Fibroblast of lung (primary cell): ENCODE measurements around the gene ITPR1. TPM values are rescaled to one million over a fixed set of nuclear protein-coding genes. Genes with fewer than 3 reads are reported as not detected.
A peak's percentile ranks its signal among the peaks of the same experiment; 100 is the strongest.

Experiments
- DNase-seq, 2 donors: peaks; one replicate each; pipeline versions ENCODE4 v3.0.0 to v3.0.0-alpha.2; 2010; ENCODE audit warnings: low read depth in 2 of 2
- H2AFZ ChIP-seq: 2 replicates; pipeline ENCODE4 v1.5.1; 2012; ENCODE audit warnings: low read length, control low read depth, inconsistent platforms
- H3K27ac ChIP-seq: 2 replicates; pipeline ENCODE4 v1.5.1; 2011; ENCODE audit warnings: low read length, control low read depth; ENCODE audit not compliant: insufficient read depth
- H3K27me3 ChIP-seq: 2 replicates; pipeline ENCODE4 v1.5.1; 2011; ENCODE audit warnings: mild to moderate bottlenecking, low read length; ENCODE audit not compliant: control insufficient read depth, insufficient read depth
- H3K36me3 ChIP-seq: 2 replicates; pipeline ENCODE4 v1.5.1; 2011; ENCODE audit warnings: low read length; ENCODE audit not compliant: control insufficient read depth, insufficient read depth
- H3K4me1 ChIP-seq: 2 replicates; pipeline ENCODE4 v1.5.1; 2011; ENCODE audit warnings: low read length; ENCODE audit not compliant: control insufficient read depth, insufficient read depth; ENCODE audit errors: extremely low read depth
- H3K4me2 ChIP-seq: 2 replicates; pipeline ENCODE4 v1.5.1; 2011; ENCODE audit warnings: low read length, control low read depth; ENCODE audit not compliant: insufficient read depth; ENCODE audit errors: extremely low read depth
- H3K4me3 ChIP-seq, 4 experiments: fragments of 200-600 bp in 1 of 4; sonication (generic) in 1 of 4; replicated peaks in 1 of 4; 2 replicates each; pipeline ENCODE4 v1.5.1; 2011 to 2016; ENCODE audit warnings: low read length in 4 of 4, low read depth in 3 of 4, mild to moderate bottlenecking in 3 of 4, control low read depth in 2 of 4, inconsistent platforms in 1 of 4, mixed read lengths in 1 of 4; ENCODE audit not compliant: insufficient read depth in 1 of 4; ENCODE audit errors: control extremely low read depth in 1 of 4
- H3K79me2 ChIP-seq: 2 replicates; pipeline ENCODE4 v1.5.1; 2012; ENCODE audit warnings: mild to moderate bottlenecking, low read length, inconsistent platforms; ENCODE audit not compliant: control insufficient read depth, insufficient read depth
- H3K9ac ChIP-seq: 2 replicates; pipeline ENCODE4 v1.5.1; 2011; ENCODE audit warnings: mild to moderate bottlenecking, low read length, control low read depth; ENCODE audit not compliant: insufficient read depth
- H3K9me3 ChIP-seq: 2 replicates; pipeline ENCODE4 v1.5.1; 2012; ENCODE audit warnings: low read depth, low read length; ENCODE audit not compliant: control insufficient read depth, insufficient read depth
- H4K20me1 ChIP-seq: 2 replicates; pipeline ENCODE4 v1.5.1; 2011; ENCODE audit warnings: low read length; ENCODE audit not compliant: control insufficient read depth, insufficient read depth; ENCODE audit errors: extremely low read depth
- EZH2 ChIP-seq: IDR thresholded peaks from 2 replicates; pipeline ENCODE4 v1.5.1; 2012; ENCODE audit warnings: low read length, control low read depth, mild to moderate bottlenecking; ENCODE audit errors: missing control alignments
- polyA plus RNA-seq, 2 donors: library from polyadenylated mRNA; depleted of rRNA in 1 of 2; stranded (reverse) in 1 of 2; unstranded in 1 of 2; fragments of >200 nt; gene quantifications; 2 replicates each; pipeline ENCODE4 v1.2.1, GENCODE V29; 2011 to 2012; ENCODE audit warnings: missing spikeins in 1 of 2
- total RNA-seq: library from RNA; depleted of rRNA; stranded (reverse); fragments of >200 nt; gene quantifications from 2 replicates; pipeline ENCODE4 v1.2.1, GENCODE V29; 2014
- TF ChIP-seq, protein P1 (sequence below), 2 donors: IDR thresholded peaks in 1 of 2; conservative IDR thresholded peaks in 1 of 2; 1 replicate in 1 of 2; 2 replicates in 1 of 2; pipeline ENCODE4 v1.5.1; 2011 to 2012; ENCODE audit warnings: low read length in 2 of 2, control low read depth in 1 of 2, inconsistent platforms in 1 of 2, low read depth in 1 of 2, mild to moderate bottlenecking in 1 of 2

Gene ITPR1
- total and polyA plus RNA-seq, 2 donors (not counting 1 experiment from before 2014, with no cell fraction given) = 19.2 to 87.0 TPM

DNA sequence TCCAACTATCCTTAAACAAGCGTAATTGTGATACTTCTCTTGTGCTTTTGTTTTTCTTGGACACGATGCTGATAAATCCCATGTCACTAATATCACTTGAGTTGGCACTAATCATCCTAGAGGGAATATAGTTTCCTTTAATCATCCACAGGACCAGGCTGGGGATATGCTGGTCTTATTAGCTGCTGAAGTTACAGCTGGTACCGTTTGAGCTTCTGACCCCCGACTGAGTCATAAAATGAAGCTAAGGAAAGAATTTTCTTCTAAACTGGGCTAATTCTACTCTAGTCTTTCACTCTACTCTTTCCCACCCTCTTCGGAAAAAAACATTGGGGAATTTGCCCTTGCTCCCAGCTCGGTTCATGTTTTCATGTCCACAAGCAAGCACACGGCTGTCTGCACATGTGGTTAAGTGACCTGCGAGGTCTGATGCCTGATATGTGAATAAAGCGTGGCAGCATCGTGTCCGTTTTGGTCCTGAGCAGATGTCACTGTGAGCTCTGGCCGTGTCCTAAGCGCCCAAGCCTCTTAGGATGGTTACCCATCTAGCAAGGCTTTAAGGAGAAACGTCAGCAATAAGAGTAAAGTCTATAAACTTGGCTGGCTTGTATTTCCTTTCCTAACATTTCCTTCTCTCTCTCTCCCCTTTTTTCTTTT, 223.7 kb downstream of the ITPR1 start:
- Histone ChIP-seq H3K9me3 (no peaks in the 10 kb centered on the region), H3K36me3 (no peaks in the 10 kb centered on the region), H3K27me3 (no peaks in the 10 kb centered on the region), H3K79me2 (no peaks in the 10 kb centered on the region), H3K4me1 (peaks cover 23% of the 10 kb centered on the region), H3K4me2 (peak overlapping the region; percentile 30), H3K4me3 (no peak overlapping the region), H4K20me1 (no peaks in the 10 kb centered on the region), H2AFZ (no peak overlapping the region), H3K27ac (peak overlapping the region; percentile 65), H3K9ac (no peak overlapping the region)
- TF ChIP-seq, protein P1, sequence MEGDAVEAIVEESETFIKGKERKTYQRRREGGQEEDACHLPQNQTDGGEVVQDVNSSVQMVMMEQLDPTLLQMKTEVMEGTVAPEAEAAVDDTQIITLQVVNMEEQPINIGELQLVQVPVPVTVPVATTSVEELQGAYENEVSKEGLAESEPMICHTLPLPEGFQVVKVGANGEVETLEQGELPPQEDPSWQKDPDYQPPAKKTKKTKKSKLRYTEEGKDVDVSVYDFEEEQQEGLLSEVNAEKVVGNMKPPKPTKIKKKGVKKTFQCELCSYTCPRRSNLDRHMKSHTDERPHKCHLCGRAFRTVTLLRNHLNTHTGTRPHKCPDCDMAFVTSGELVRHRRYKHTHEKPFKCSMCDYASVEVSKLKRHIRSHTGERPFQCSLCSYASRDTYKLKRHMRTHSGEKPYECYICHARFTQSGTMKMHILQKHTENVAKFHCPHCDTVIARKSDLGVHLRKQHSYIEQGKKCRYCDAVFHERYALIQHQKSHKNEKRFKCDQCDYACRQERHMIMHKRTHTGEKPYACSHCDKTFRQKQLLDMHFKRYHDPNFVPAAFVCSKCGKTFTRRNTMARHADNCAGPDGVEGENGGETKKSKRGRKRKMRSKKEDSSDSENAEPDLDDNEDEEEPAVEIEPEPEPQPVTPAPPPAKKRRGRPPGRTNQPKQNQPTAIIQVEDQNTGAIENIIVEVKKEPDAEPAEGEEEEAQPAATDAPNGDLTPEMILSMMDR (conservative IDR thresholded peaks at IDR 0.05 in 1 of 2, IDR thresholded peaks at IDR 0.05 in 1 of 2; ENCODE audit: low read depth in 1 of 2, low read length in 2 of 2) = no peak
- no peak for TF ChIP-seq EZH2
- peak in 1 of 2 donors; percentile 76 for DNase-seq

DNA sequence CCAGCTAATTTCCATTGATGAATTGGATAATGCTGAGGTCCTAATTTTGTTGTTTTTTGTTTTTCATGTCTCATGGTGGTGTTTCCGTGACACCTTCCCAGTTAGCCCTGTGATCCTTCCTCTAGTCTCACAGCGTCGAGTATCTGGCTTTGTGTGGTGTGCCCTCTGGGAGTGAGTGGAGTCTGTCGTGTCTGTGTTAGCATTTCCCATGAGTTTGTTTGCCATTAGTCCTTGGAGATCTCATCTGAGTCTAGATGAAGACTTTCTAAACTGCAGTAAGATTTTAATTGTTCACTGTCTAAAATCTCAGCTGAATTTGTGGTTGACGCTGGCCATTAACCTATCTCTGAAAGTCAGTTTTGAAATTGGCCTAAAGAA, 224.2 kb downstream of the ITPR1 start:
- H3K4me3 ChIP-seq = no peak overlapping the region
- H3K36me3 ChIP-seq = no peaks in the 10 kb centered on the region
- H3K4me2 ChIP-seq = peak overlapping the region; percentile 30
- no peaks in the 10 kb centered on the region for H4K20me1 ChIP-seq
- H3K4me1 ChIP-seq = peaks cover 27% of the 10 kb centered on the region
- no peak overlapping the region for H2AFZ ChIP-seq
- H3K27ac ChIP-seq = peak overlapping the region; percentile 65
- DNase-seq = no peak
- no peaks in the 10 kb centered on the region for H3K79me2 ChIP-seq
- no peak for TF ChIP-seq EZH2
- TF ChIP-seq, protein P1 (conservative IDR thresholded peaks at IDR 0.05 in 1 of 2, IDR thresholded peaks at IDR 0.05 in 1 of 2; ENCODE audit: low read depth in 1 of 2, low read length in 2 of 2) = no peak
- no peak overlapping the region for H3K9ac ChIP-seq
- H3K9me3 ChIP-seq = no peaks in the 10 kb centered on the region
- H3K27me3 ChIP-seq = no peaks in the 10 kb centered on the region

DNA sequence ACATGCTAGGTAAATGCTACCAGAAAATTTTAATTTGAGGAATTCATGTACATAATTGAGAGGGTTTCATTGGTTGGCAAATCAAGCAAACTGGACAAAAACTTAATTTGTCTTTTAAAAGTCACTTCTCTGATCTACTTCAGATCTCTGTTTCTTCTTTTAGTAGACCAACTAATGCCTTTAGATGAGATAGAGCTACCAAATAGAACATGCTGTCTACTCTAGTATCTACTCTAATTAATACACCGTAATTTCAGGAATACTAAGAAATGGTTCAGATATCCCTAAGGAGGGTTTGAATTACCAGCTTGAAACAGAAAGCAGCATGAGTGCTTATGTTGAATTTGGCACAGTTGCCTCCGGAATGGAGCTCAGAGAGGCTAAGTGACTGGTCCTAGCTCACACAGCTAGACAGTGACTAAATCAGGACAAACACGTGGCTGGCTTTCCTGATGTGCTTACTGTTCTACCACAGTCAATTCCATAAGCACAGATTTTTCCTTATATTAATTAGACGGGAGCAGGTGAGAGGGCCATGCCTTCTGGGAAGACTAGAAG, 225.1 kb downstream of the ITPR1 start:
- H4K20me1 ChIP-seq = no peaks in the 10 kb centered on the region
- peaks cover 27% of the 10 kb centered on the region for H3K4me1 ChIP-seq
- no peaks in the 10 kb centered on the region for H3K9me3 ChIP-seq
- no peaks in the 10 kb centered on the region for H3K36me3 ChIP-seq
- H3K4me3 ChIP-seq = no peak overlapping the region
- TF ChIP-seq EZH2 = no peak
- TF ChIP-seq, protein P1 (conservative IDR thresholded peaks at IDR 0.05 in 1 of 2, IDR thresholded peaks at IDR 0.05 in 1 of 2; ENCODE audit: low read depth in 1 of 2, low read length in 2 of 2) = no peak
- H3K27me3 ChIP-seq = no peaks in the 10 kb centered on the region
- no peak for DNase-seq
- H2AFZ ChIP-seq = no peak overlapping the region
- H3K79me2 ChIP-seq = no peaks in the 10 kb centered on the region
- no peak overlapping the region for H3K27ac ChIP-seq
- no peak overlapping the region for H3K9ac ChIP-seq
- no peak overlapping the region for H3K4me2 ChIP-seq
